DOHH2 (cell line): ENCODE results near the gene HMGCL.

Experiments used
- CTCF ChIP-seq: fragments of 200-600 bp; sonication (generic); IDR thresholded peaks from one replicate; pipeline ENCODE4 v1.5.1; 2014; ENCODE audit warnings: antibody characterized with exemption, mild to moderate bottlenecking, low read depth, low read length; ENCODE audit not compliant: poor library complexity, severe bottlenecking
- EZH2phosphoT487 ChIP-seq: fragments of 200-600 bp; sonication (generic); IDR thresholded peaks from 2 replicates; pipeline ENCODE4 v1.6.1; 2017; ENCODE audit warnings: borderline replicate concordance, mild to moderate bottlenecking, antibody characterized with exemption, low read length, moderate library complexity, mixed read lengths

- no peak for TF ChIP-seq CTCF
- TF ChIP-seq EZH2phosphoT487 = no peak
Measured at GRCh38 chr1:23862640-23863039, 37.4 kb upstream of the HMGCL start.
